Fibroblast of lung (primary cell): ENCODE measurements around the gene CBFA2T2. TPM values are rescaled to one million over a fixed set of nuclear protein-coding genes. Genes with fewer than 3 reads are reported as not detected.
A peak's percentile ranks its signal among the peaks of the same experiment; 100 is the strongest.

Experiments
- DNase-seq, 2 donors: peaks; one replicate each; pipeline versions ENCODE4 v3.0.0 to v3.0.0-alpha.2; 2010; ENCODE audit warnings: low read depth in 2 of 2
- H2AFZ ChIP-seq: 2 replicates; pipeline ENCODE4 v1.5.1; 2012; ENCODE audit warnings: low read length, control low read depth, inconsistent platforms
- H3K27ac ChIP-seq: 2 replicates; pipeline ENCODE4 v1.5.1; 2011; ENCODE audit warnings: low read length, control low read depth; ENCODE audit not compliant: insufficient read depth
- H3K27me3 ChIP-seq: 2 replicates; pipeline ENCODE4 v1.5.1; 2011; ENCODE audit warnings: mild to moderate bottlenecking, low read length; ENCODE audit not compliant: control insufficient read depth, insufficient read depth
- H3K36me3 ChIP-seq: 2 replicates; pipeline ENCODE4 v1.5.1; 2011; ENCODE audit warnings: low read length; ENCODE audit not compliant: control insufficient read depth, insufficient read depth
- H3K4me1 ChIP-seq: 2 replicates; pipeline ENCODE4 v1.5.1; 2011; ENCODE audit warnings: low read length; ENCODE audit not compliant: control insufficient read depth, insufficient read depth; ENCODE audit errors: extremely low read depth
- H3K4me2 ChIP-seq: 2 replicates; pipeline ENCODE4 v1.5.1; 2011; ENCODE audit warnings: low read length, control low read depth; ENCODE audit not compliant: insufficient read depth; ENCODE audit errors: extremely low read depth
- H3K4me3 ChIP-seq, 4 experiments: fragments of 200-600 bp in 1 of 4; sonication (generic) in 1 of 4; replicated peaks in 1 of 4; 2 replicates each; pipeline ENCODE4 v1.5.1; 2011 to 2016; ENCODE audit warnings: low read length in 4 of 4, low read depth in 3 of 4, mild to moderate bottlenecking in 3 of 4, control low read depth in 2 of 4, inconsistent platforms in 1 of 4, mixed read lengths in 1 of 4; ENCODE audit not compliant: insufficient read depth in 1 of 4; ENCODE audit errors: control extremely low read depth in 1 of 4
- H3K79me2 ChIP-seq: 2 replicates; pipeline ENCODE4 v1.5.1; 2012; ENCODE audit warnings: mild to moderate bottlenecking, low read length, inconsistent platforms; ENCODE audit not compliant: control insufficient read depth, insufficient read depth
- H3K9ac ChIP-seq: 2 replicates; pipeline ENCODE4 v1.5.1; 2011; ENCODE audit warnings: mild to moderate bottlenecking, low read length, control low read depth; ENCODE audit not compliant: insufficient read depth
- H3K9me3 ChIP-seq: 2 replicates; pipeline ENCODE4 v1.5.1; 2012; ENCODE audit warnings: low read depth, low read length; ENCODE audit not compliant: control insufficient read depth, insufficient read depth
- H4K20me1 ChIP-seq: 2 replicates; pipeline ENCODE4 v1.5.1; 2011; ENCODE audit warnings: low read length; ENCODE audit not compliant: control insufficient read depth, insufficient read depth; ENCODE audit errors: extremely low read depth
- EZH2 ChIP-seq: IDR thresholded peaks from 2 replicates; pipeline ENCODE4 v1.5.1; 2012; ENCODE audit warnings: low read length, control low read depth, mild to moderate bottlenecking; ENCODE audit errors: missing control alignments
- polyA plus RNA-seq, 2 donors: library from polyadenylated mRNA; depleted of rRNA in 1 of 2; stranded (reverse) in 1 of 2; unstranded in 1 of 2; fragments of >200 nt; gene quantifications; 2 replicates each; pipeline ENCODE4 v1.2.1, GENCODE V29; 2011 to 2012; ENCODE audit warnings: missing spikeins in 1 of 2
- total RNA-seq: library from RNA; depleted of rRNA; stranded (reverse); fragments of >200 nt; gene quantifications from 2 replicates; pipeline ENCODE4 v1.2.1, GENCODE V29; 2014
- TF ChIP-seq, protein P1 (sequence below), 2 donors: IDR thresholded peaks in 1 of 2; conservative IDR thresholded peaks in 1 of 2; 1 replicate in 1 of 2; 2 replicates in 1 of 2; pipeline ENCODE4 v1.5.1; 2011 to 2012; ENCODE audit warnings: low read length in 2 of 2, control low read depth in 1 of 2, inconsistent platforms in 1 of 2, low read depth in 1 of 2, mild to moderate bottlenecking in 1 of 2

CBFA2T2 gene
- total and polyA plus RNA-seq, 2 donors (not counting 1 experiment from before 2014, with no cell fraction given): 5.6 to 7.3 TPM

GRCh38 chr20:33674294-33675135, 184.6 kb downstream of the CBFA2T2 start, which contains the start of gene NECAB3:
NECAB3 (minus strand) TSS chr20:33674428; CDS start chr20:33674352, 76 bp downstream.
- peak; percentile 60 to 65 for DNase-seq
- no peaks in the 10 kb centered on the region for H3K9me3 ChIP-seq
- H3K9ac ChIP-seq: peak within 1 kb of the TSS; percentile 55
- no peak for TF ChIP-seq EZH2
- TF ChIP-seq, protein P1, sequence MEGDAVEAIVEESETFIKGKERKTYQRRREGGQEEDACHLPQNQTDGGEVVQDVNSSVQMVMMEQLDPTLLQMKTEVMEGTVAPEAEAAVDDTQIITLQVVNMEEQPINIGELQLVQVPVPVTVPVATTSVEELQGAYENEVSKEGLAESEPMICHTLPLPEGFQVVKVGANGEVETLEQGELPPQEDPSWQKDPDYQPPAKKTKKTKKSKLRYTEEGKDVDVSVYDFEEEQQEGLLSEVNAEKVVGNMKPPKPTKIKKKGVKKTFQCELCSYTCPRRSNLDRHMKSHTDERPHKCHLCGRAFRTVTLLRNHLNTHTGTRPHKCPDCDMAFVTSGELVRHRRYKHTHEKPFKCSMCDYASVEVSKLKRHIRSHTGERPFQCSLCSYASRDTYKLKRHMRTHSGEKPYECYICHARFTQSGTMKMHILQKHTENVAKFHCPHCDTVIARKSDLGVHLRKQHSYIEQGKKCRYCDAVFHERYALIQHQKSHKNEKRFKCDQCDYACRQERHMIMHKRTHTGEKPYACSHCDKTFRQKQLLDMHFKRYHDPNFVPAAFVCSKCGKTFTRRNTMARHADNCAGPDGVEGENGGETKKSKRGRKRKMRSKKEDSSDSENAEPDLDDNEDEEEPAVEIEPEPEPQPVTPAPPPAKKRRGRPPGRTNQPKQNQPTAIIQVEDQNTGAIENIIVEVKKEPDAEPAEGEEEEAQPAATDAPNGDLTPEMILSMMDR (conservative IDR thresholded peaks at IDR 0.05 in 1 of 2, IDR thresholded peaks at IDR 0.05 in 1 of 2; ENCODE audit: low read depth in 1 of 2, low read length in 2 of 2): no peak
- no peaks in the 10 kb centered on the region for H3K27me3 ChIP-seq
- no peaks in the 10 kb centered on the region for H4K20me1 ChIP-seq
- H3K79me2 ChIP-seq: no peaks in the 10 kb centered on the region
- peak within 1 kb of the TSS; percentile 73 for H2AFZ ChIP-seq
- H3K36me3 ChIP-seq: peaks cover 4% of the 10 kb centered on the region
- H3K4me2 ChIP-seq: peak within 1 kb of the TSS; percentile 87
- H3K27ac ChIP-seq: peak within 1 kb of the TSS; percentile 69
- peak within 1 kb of the TSS; percentile 54 to 76 (median 64) for H3K4me3 ChIP-seq
- peaks cover 19% of the 10 kb centered on the region for H3K4me1 ChIP-seq

GRCh38 chr20:33675136-33675959, 185.5 kb downstream of the CBFA2T2 start:
- Histone ChIP-seq H3K4me2 (peak overlapping the region; percentile 86), H3K36me3 (peaks cover 4% of the 10 kb centered on the region), H3K27ac (peak overlapping the region; percentile 42), H3K4me3 (peak overlapping the region; percentile 14 to 72 (median 58)), H4K20me1 (no peaks in the 10 kb centered on the region), H3K79me2 (no peaks in the 10 kb centered on the region), H3K9me3 (no peaks in the 10 kb centered on the region), H3K9ac (no peak overlapping the region), H3K4me1 (peaks cover 17% of the 10 kb centered on the region), H3K27me3 (no peaks in the 10 kb centered on the region), H2AFZ (peak overlapping the region; percentile 73)
- DNase-seq: peak in 1 of 2 donors; percentile 58
- TF ChIP-seq EZH2: no peak

DNA sequence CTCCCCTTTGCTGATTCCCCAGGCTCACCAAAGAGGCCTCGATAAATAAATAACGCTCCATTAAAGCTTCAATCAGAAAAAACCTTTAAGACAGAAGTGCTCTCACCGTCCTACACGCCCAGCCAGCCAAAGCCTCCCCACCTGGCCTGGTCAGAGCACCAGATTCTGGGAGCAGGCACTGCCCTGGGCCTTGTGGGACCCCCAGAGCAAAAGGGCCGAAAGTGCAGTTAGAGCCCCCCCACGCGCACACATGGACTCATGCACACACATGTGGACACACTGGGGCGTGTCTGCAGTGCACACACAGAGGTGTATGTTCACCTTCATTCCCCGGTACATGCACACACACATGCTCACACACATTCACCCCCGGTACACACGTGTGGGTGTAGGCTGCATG, 186.2 kb downstream of the CBFA2T2 start:
- H3K79me2 ChIP-seq: no peaks in the 10 kb centered on the region

More for the DNA sequence above, 186.2 kb downstream of the CBFA2T2 start:
- Histone ChIP-seq H3K4me2 (no peak overlapping the region), H2AFZ (no peak overlapping the region), H4K20me1 (no peaks in the 10 kb centered on the region), H3K36me3 (peaks cover 2% of the 10 kb centered on the region), H3K4me3 (no peak overlapping the region), H3K27me3 (no peaks in the 10 kb centered on the region), H3K9ac (no peak overlapping the region), H3K4me1 (peaks cover 17% of the 10 kb centered on the region), H3K9me3 (no peaks in the 10 kb centered on the region), H3K27ac (no peak overlapping the region)
- no peak for DNase-seq
- TF ChIP-seq, protein P1 (conservative IDR thresholded peaks at IDR 0.05 in 1 of 2, IDR thresholded peaks at IDR 0.05 in 1 of 2; ENCODE audit: low read depth in 1 of 2, low read length in 2 of 2): no peak
- no peak for TF ChIP-seq EZH2
